ENCODE data around the gene UBXN10.

DNA sequence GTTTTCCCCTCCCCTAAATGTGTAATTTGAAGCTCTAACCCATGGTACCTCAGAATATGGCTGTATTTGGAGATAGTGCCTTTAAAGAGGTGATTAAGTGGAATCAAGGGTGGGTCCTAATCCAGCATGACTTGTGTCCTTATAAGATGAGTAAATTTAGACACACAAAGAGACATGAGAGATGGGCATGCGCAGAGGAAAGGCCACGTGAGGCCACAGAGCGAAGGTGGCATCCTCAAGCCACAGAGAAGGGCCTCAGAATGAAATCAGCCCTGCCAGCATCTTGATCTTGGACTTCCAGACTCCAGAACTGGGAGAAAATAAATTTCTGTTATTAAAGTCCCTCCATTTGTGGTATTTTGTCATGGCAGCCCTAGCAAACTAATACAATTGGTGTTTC, 49.6 kb upstream of the UBXN10 start:
- TF ChIP-seq ATF1 (CRISPR knock-in tag; IDR thresholded peaks at IDR 0.05) (no peak), CTCF (CRISPR knock-in tag; IDR thresholded peaks at IDR 0.05) (no peak), USF2 (IDR thresholded peaks at IDR 0.05; ENCODE audit: low read depth, low read length) (no peak), USF2 (CRISPR knock-in tag; IDR thresholded peaks at IDR 0.05; ENCODE audit: borderline replicate concordance) (no peak), SRSF9 (IDR thresholded peaks at IDR 0.05; ENCODE audit: borderline replicate concordance, insufficient read depth, low read depth, low read length, poor library complexity, severe bottlenecking) (no peak), ZHX1 (CRISPR knock-in tag; IDR thresholded peaks at IDR 0.05; ENCODE audit: low read depth) (no peak), ZFX (CRISPR knock-in tag; IDR thresholded peaks at IDR 0.05; ENCODE audit: low read depth) (no peak), EP300 (IDR thresholded peaks at IDR 0.05; ENCODE audit: low read depth in 2 of 2, low read length in 2 of 2) (no peak), EP300 (CRISPR knock-in tag; IDR thresholded peaks at IDR 0.05; ENCODE audit: borderline replicate concordance) (no peak), ZMYM4 (CRISPR knock-in tag; IDR thresholded peaks at IDR 0.05) (no peak), ZNF180 (CRISPR knock-in tag; IDR thresholded peaks at IDR 0.05; ENCODE audit: borderline replicate concordance, low read depth) (no peak), GLI4 (CRISPR knock-in tag; IDR thresholded peaks at IDR 0.05; ENCODE audit: borderline replicate concordance) (no peak)
